Measurements from ENCODE around the gene TNKS1BP1. TPM values are rescaled to one million over a fixed set of nuclear protein-coding genes. Genes with fewer than 3 reads are reported as not detected.

Gene TNKS1BP1
- total RNA-seq, 1 experiment from 2014 or later = 120 TPM

DNA sequence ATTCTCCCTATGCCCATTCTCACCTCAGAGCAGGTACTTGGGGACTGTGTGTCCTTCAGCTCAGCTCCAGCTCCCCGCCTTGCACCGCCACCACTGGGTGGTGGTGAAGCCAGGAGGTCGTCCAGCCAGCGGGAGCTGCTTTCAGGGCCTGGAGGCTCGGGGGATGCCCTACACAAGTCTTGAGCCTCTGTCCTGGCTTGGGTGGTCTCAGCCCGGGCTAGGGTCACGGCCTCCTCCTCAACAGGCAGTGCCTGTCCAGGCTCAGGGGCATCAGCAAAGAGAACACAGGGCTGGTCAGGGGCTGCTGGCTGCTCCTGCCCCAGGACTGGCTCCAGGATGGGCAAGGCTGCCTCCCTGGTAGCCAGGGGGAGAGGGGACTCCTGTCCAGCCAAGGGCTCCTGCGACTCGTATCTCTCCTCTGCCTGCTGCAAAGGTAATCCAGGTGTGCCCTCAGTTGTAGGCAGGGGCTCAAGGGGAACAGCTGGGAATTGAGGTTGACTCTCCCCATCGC lies 12.2 kb downstream of the TNKS1BP1 start:
- BruUV-seq (replicated peaks) = no TSS peak
- Histone ChIP-seq H3K4me1 (peaks cover 40% of the 10 kb centered on the region), H3K36me3 (ENCODE audit: control insufficient read depth, insufficient read depth, low read length) (peaks cover 16% of the 10 kb centered on the region), H3K27me3 (replicated peaks; ENCODE audit: control insufficient read depth, insufficient read depth, low read length) (no peaks in the 10 kb centered on the region), H3K4me3 (ENCODE audit: low read depth, low read length) (no peak overlapping the region), H3K9me3 (no peaks in the 10 kb centered on the region)
- intact Hi-C loops (cut with micrococcal nuclease; ENCODE audit: unreplicated experiment) = no loop called here
- no peaks in the 10 kb centered on the region for H3K27me3 Mint-ChIP-seq (ENCODE audit: insufficient read depth, unreplicated experiment)
- peaks cover 28% of the 10 kb centered on the region for H3K4me1 Mint-ChIP-seq (ENCODE audit: low read depth, unreplicated experiment)
- no peak for TF ChIP-seq CTCF (IDR thresholded peaks at IDR 0.05; ENCODE audit: insufficient read depth in 1 of 2, low read depth in 1 of 2, low read length in 1 of 2, severe bottlenecking in 1 of 2, unreplicated experiment in 1 of 2)
- DNase-seq = no peak
- H3K9me3 Mint-ChIP-seq (ENCODE audit: unreplicated experiment) = no peaks in the 10 kb centered on the region
- no peak overlapping the region for H3K4me3 Mint-ChIP-seq (ENCODE audit: unreplicated experiment)
- peaks cover 55% of the 10 kb centered on the region for H3K36me3 Mint-ChIP-seq (ENCODE audit: insufficient read depth, unreplicated experiment)
- POLR2A ChIA-PET = interaction anchor here (1.8 to 1.9 kb wide), 2 partner anchors 9 to 12 kb away, joined by 9 to 18 read pairs; partner anchors contain the start of gene TNKS1BP1
- CTCF ChIA-PET = interaction anchor here (0.9 to 2.1 kb wide), 2 partner anchors 12 to 63 kb away, joined by 9 to 14 read pairs; partner anchors contain the start of gene TNKS1BP1
- peak overlapping the region; percentile 74 for H3K27ac Mint-ChIP-seq (ENCODE audit: unreplicated experiment)

DNA sequence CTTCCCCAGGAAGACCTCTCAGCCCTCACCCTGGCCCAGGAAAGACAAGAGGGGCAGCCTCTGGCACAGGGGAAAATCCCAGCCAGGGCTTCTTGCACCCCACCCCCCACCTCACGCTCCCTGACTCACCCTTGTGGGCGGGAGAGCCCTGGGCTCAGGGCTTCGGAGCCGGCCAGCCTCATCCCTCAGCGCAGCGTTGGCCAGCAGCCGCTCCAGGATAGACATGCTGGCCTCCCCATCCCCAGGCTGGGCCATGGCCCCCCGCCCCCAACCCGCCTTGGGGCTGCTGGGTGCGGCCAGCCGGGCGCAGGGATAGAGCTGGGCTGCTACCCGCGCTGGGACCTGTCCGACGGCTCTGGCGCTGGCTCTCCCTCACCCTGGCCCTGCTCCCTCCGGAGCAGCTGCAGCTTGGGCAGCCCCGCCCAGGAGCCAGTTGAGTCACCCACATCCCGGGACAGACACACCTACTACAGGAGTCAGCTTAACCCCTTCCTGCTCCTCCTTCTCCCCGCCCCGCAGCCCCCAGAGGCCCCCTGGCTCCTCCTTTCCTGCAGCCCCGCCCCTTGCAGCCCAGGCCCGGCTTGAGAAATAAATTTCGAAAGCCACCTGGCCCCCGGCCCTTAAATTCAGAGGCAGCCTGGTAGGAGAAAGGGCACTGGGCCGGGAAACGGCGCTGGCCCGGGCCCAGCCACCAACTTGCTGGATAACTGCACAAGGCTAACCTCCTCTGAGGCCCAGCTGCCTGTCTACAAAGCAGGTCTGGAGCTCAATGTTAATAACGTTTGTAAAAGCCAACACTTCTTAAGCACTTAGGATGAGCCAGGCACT lies 13.4 kb downstream of the TNKS1BP1 start:
- Mint-ChIP-seq H3K4me1 (ENCODE audit: low read depth, unreplicated experiment) (peaks cover 35% of the 10 kb centered on the region), H3K9me3 (ENCODE audit: unreplicated experiment) (no peaks in the 10 kb centered on the region), H3K27ac (ENCODE audit: unreplicated experiment) (peak overlapping the region; percentile 47), H3K4me3 (ENCODE audit: unreplicated experiment) (peak overlapping the region; percentile 72), H3K36me3 (ENCODE audit: insufficient read depth, unreplicated experiment) (peaks cover 63% of the 10 kb centered on the region), H3K27me3 (ENCODE audit: insufficient read depth, unreplicated experiment) (no peaks in the 10 kb centered on the region)
- TF ChIP-seq CTCF (IDR thresholded peaks at IDR 0.05; ENCODE audit: insufficient read depth in 1 of 2, low read depth in 1 of 2, low read length in 1 of 2, severe bottlenecking in 1 of 2, unreplicated experiment in 1 of 2) = no peak
- Histone ChIP-seq H3K36me3 (ENCODE audit: control insufficient read depth, insufficient read depth, low read length) (peaks cover 15% of the 10 kb centered on the region), H3K9me3 (no peaks in the 10 kb centered on the region), H3K4me3 (ENCODE audit: low read depth, low read length) (peak overlapping the region; percentile 55), H3K27me3 (replicated peaks; ENCODE audit: control insufficient read depth, insufficient read depth, low read length) (no peaks in the 10 kb centered on the region), H3K4me1 (peaks cover 40% of the 10 kb centered on the region)
- POLR2A ChIA-PET = interaction anchor here (0.6 to 1.9 kb wide), 5 partner anchors 10 to 1268 kb away, joined by 3 to 18 read pairs (median 5); partner anchors contain the start of genes SSRP1 and TNKS1BP1
- CTCF ChIA-PET = interaction anchor here (0.9 to 2.1 kb wide), 4 partner anchors 10 to 147 kb away, joined by 3 to 9 read pairs (median 4); partner anchors contain the start of gene TNKS1BP1
- peak; percentile 94 to 96 for DNase-seq
- intact Hi-C loops (cut with micrococcal nuclease; ENCODE audit: unreplicated experiment) = loop anchor here (1.0 kb wide), 4 partner anchors 14 to 33 kb away; no protein-coding TSS in a partner anchor
- BruUV-seq (replicated peaks) = no TSS peak

- no peaks in the 10 kb centered on the region for H3K9me3 ChIP-seq
- ChIA-PET CTCF (interaction anchor here (1.1 to 2.1 kb wide), 2 partner anchors 14 to 17 kb away, joined by 3 to 9 read pairs; partner anchors contain the start of gene TNKS1BP1), POLR2A (interaction anchor here (1.0 to 1.9 kb wide), 3 partner anchors 10 to 20 kb away, joined by 3 to 18 read pairs (median 9); partner anchors contain the start of gene TNKS1BP1)
- Mint-ChIP-seq H3K4me1 (ENCODE audit: low read depth, unreplicated experiment) (peaks cover 35% of the 10 kb centered on the region), H3K36me3 (ENCODE audit: insufficient read depth, unreplicated experiment) (peaks cover 64% of the 10 kb centered on the region), H3K9me3 (ENCODE audit: unreplicated experiment) (no peaks in the 10 kb centered on the region), H3K27ac (ENCODE audit: unreplicated experiment) (peak overlapping the region; percentile 47), H3K4me3 (ENCODE audit: unreplicated experiment) (peak overlapping the region; percentile 72), H3K27me3 (ENCODE audit: insufficient read depth, unreplicated experiment) (no peaks in the 10 kb centered on the region)
- no peak for DNase-seq
- peak overlapping the region; percentile 55 for H3K4me3 ChIP-seq (ENCODE audit: low read depth, low read length)
- no peak for TF ChIP-seq CTCF (IDR thresholded peaks at IDR 0.05; ENCODE audit: insufficient read depth in 1 of 2, low read depth in 1 of 2, low read length in 1 of 2, severe bottlenecking in 1 of 2, unreplicated experiment in 1 of 2)
- peaks cover 40% of the 10 kb centered on the region for H3K4me1 ChIP-seq
- H3K27me3 ChIP-seq (replicated peaks; ENCODE audit: control insufficient read depth, insufficient read depth, low read length) = no peaks in the 10 kb centered on the region
- H3K36me3 ChIP-seq (ENCODE audit: control insufficient read depth, insufficient read depth, low read length) = peaks cover 12% of the 10 kb centered on the region
- BruUV-seq (replicated peaks) = no TSS peak
- intact Hi-C loops (cut with micrococcal nuclease; ENCODE audit: unreplicated experiment) = loop anchor here (1.0 kb wide), 4 partner anchors 15 to 32 kb away; no protein-coding TSS in a partner anchor
These were observed 14.1 kb downstream of the TNKS1BP1 start for GRCh38 chr11:57310630-57311086.

All from Caco-2 (cell line).